Stimulated activated CD8-positive, alpha-beta memory T cell treated with anti-CD3 and anti-CD28 coated beads, Interleukin-15, amount 100 ng/mL, for 4 hours (primary cell): Measurements from ENCODE around the gene IRS4.

Source experiments
- DNase-seq, 2 donors: peaks; one replicate each; pipeline ENCODE4 v3.0.0-alpha.2; 2020; ENCODE audit warnings: low read depth in 2 of 2

The IRS4 gene

GRCh38 chrX:108736509-108737479, at the start of gene IRS4:
Gene IRS4, minus strand, starts transcription at chrX:108736563.
- DNase-seq, result no peak

- no peak for DNase-seq
These were observed 36.2 kb upstream of the IRS4 start for GRCh38 chrX:108772549-108772948.

DNA sequence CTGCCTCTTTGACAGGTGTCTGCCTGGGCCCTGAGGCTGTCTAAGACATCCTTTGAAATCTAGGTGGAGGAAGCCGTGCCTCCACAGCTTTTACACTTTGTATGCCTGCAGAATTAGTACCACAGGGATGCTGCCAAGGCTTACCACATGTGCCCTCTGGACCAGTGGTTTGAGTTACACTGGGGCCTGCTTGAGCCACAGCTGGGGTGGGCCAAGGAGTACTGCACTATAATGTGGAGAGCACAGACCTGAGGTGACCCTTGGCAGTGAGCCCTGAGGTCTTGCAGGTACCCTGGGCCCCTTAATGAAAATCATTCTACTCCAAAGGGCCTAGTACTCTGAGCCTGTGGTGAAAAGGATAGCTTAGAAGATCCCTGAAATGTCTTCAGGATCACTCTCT, 27.2 kb upstream of the IRS4 start:
- no peak for DNase-seq

DNA sequence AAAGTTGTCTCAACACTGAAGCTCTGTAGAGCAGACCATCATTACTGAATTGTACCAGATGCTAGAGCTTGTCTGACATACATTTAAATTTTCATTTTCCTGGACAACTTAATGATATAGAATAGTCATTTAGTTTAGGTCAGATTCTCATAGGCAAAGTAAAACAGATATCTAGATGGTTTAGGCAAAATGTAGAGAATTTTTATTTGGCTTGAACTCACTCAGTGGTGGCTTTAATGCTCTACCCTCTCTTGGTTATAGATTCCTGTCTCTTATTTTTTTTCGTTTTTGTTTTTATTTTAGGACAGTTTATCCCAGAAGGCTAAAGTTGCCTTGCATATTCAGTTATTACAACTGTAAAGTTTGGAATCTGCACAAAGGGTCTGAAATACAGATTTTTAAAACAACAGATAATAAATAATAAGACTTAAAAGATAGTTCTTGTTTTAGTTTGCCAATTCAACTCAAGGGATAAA, 4.0 kb upstream of the IRS4 start:
- DNase-seq, result no peak

- no peak for DNase-seq
These were observed 1.4 kb upstream of the IRS4 start for GRCh38 chrX:108737754-108738153.

GRCh38 chrX:108735679-108736508, 469 bp downstream of the IRS4 start:
- no peak for DNase-seq

- DNase-seq, result no peak
These were observed 1.2 kb downstream of the IRS4 start for GRCh38 chrX:108735091-108735678.

GRCh38 chrX:108734426-108734825, 1.9 kb downstream of the IRS4 start:
- DNase-seq, result no peak

- no peak for DNase-seq
These were observed 3.6 kb downstream of the IRS4 start for GRCh38 chrX:108732630-108733321.

DNA sequence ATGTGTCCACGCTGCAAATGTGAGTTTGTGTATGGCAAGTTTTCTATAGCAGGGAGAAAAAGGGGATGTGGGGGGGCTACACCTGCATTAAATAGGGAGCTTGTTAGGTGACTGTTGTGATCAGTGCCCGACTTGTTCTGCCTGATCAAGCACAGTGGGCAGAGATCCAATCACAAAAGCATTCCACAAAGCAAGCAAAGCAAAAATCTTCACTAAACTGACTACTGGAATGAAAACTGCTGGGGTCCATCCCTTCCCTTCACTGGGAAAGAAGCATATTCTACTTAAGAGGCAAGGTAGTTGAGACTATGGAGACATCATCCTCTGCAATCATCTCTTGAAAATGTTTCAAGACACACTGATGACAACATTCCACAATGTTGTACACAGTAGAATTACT, 5.2 kb downstream of the IRS4 start:
- DNase-seq, result no peak

DNA sequence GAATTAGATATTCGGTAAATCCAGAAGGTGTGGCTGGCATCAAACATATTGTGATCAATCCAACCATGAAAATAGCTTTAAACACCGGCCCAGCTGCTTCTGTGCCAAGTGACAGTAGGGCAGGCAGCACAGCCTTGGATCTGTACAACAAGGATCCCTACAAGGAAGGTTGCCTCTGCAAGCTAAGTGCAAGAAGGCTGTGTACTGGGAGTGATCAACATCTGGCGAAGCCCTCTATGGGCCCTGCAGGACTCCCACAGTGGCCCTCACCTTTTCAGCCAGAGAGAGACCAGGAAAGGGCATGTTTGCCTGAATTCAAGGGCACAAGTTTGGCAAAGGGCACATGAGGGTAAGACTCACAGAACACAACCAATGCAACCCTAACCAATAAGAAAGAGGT, 9.6 kb downstream of the IRS4 start:
- DNase-seq, result no peak

DNA sequence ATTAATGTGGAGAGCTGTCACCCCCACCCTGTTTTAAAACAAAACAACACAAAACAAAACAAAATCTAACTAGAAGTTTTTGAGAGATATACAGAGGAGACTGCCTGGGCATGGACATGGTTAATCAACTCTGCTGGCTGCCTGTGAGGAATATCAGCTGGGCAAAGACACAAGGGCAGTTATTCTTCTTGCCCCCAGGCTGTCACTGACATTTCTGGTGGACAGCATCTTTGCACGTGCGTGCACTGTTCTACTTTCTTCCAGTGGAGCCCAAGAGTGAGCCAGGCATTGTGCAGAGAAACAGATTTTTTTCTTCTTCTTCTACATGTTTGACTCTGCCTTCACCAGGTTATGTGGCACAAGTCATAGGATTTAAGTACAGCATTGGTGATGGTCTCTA, 13.8 kb downstream of the IRS4 start:
- DNase-seq, result no peak

GRCh38 chrX:108712886-108713285, 23.5 kb downstream of the IRS4 start:
- DNase-seq, result no peak

GRCh38 chrX:108704839-108705238, 31.5 kb downstream of the IRS4 start:
- DNase-seq, result no peak

DNA sequence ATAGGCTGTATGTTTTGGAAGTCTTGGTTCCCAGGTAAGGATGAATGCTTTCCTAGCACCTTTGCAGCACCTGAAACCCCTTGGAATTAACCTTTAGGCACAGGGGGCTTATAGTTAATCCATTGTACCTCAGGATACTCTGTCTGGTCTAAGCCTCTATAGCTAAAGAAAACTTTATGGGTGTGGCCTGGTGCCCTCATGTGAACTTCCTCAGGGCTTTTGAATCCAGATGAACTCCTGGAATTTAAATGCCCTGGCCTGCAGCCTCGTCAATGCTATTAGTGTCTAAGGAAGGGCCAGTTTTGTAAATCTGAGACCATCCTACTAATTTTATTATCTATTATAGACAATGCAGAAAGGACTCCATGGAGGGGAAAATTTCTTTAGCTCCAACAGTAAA, 33.8 kb downstream of the IRS4 start:
- DNase-seq, result no peak

DNA sequence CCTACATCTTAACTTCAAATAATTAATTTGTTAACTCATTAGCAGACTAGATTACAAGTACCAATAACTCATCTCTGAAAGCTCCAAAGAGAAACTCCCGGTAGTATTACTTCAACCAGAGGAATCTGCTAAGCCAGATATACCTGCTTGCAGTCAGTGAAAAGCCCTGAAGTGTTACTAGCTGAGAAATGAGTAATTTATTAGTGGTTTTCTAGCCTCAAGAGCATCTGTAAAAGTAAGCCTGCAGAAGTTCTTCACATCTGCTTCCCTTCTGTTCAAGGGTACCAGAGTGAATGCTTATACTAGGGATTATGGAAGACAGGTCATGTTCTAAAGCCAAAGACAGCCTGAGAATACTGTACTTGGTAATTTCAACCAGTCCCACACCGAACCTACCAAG, 34.7 kb downstream of the IRS4 start:
- no peak for DNase-seq

GRCh38 chrX:108699368-108699767, 37.0 kb downstream of the IRS4 start:
- DNase-seq, result no peak

GRCh38 chrX:108696690-108697089, 39.7 kb downstream of the IRS4 start:
- DNase-seq, result no peak
